ENCODE data around the gene MATCAP1. TPM values are rescaled to one million over a fixed set of nuclear protein-coding genes. Genes with fewer than 3 reads are reported as not detected.

MATCAP1 gene
- total RNA-seq, 1 experiment from 2014 or later = 40.8 TPM

DNA sequence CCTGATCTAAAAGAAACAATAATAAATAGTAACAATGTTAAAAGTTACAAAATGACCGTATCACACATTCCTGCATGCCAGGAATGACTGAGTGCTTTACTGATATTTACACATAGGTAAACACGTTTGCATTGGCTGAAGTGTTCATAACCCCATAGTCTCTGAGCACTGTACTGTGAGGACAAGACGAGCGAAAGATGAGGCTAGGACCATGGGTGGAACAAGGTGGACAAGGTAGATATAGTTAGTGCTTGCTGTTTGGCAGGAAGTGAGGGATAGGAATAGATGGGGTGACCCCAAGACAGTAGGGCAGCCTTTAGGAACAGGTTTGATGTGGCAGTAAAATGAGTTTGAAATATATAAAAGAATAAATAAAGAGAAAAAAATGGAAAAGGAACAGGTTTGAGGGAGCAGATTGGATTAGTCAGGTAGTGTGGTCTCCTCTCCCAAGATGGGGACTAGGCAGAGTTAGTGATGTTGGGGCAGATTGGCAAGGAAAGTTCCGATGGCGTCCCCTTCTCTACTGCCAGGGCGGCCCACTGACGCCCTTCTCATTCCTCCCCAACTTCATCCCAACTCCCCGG lies 7.7 kb upstream of the MATCAP1 start:
- Mint-ChIP-seq H3K9me3 (no peaks in the 10 kb centered on the region), H3K27me3 (ENCODE audit: low read depth) (peaks cover 5% of the 10 kb centered on the region), H3K4me3 (peak overlapping the region; percentile 87), H3K36me3 (peaks cover 29% of the 10 kb centered on the region), H3K4me1 (peaks cover 29% of the 10 kb centered on the region), H3K27ac (no peak overlapping the region)
- no peak for TF ChIP-seq NFE2L1 (CRISPR knock-in tag; IDR thresholded peaks at IDR 0.05)
- no peak for TF ChIP-seq SP1 (CRISPR knock-in tag; conservative IDR thresholded peaks at IDR 0.05)
- no peak for TF ChIP-seq USF1 (CRISPR knock-in tag; IDR thresholded peaks at IDR 0.05)
- no peak for TF ChIP-seq ZNF281 (CRISPR knock-in tag; IDR thresholded peaks at IDR 0.05)
- no peak for TF ChIP-seq TP53 (CRISPR knock-in tag; IDR thresholded peaks at IDR 0.05)
- no peak for TF ChIP-seq HMGA2 (CRISPR knock-in tag; IDR thresholded peaks at IDR 0.05)
- no peak for TF ChIP-seq ZNF263 (CRISPR knock-in tag; IDR thresholded peaks at IDR 0.05; ENCODE audit: low read depth)
- TF ChIP-seq ERG (CRISPR knock-in tag; IDR thresholded peaks at IDR 0.05) = no peak
- no peak for TF ChIP-seq CDX4 (CRISPR knock-in tag; IDR thresholded peaks at IDR 0.05; ENCODE audit: borderline replicate concordance)
- TF ChIP-seq SMAD3 (CRISPR knock-in tag; IDR thresholded peaks at IDR 0.05; ENCODE audit: borderline replicate concordance) = no peak
- TF ChIP-seq ZNF317 (CRISPR knock-in tag; IDR thresholded peaks at IDR 0.05; ENCODE audit: borderline replicate concordance, low read depth) = no peak
- TF ChIP-seq KAT7 (CRISPR knock-in tag; IDR thresholded peaks at IDR 0.05; ENCODE audit: borderline replicate concordance) = no peak
- TF ChIP-seq SOX15 (CRISPR knock-in tag; IDR thresholded peaks at IDR 0.05) = no peak
- TF ChIP-seq TEAD4 (CRISPR knock-in tag; IDR thresholded peaks at IDR 0.05) = no peak
- no peak for TF ChIP-seq E2F1 (CRISPR knock-in tag; IDR thresholded peaks at IDR 0.05)
- no peak for TF ChIP-seq HMGXB4 (CRISPR knock-in tag; IDR thresholded peaks at IDR 0.05)
- POLR2A ChIA-PET = no interaction called here
- CTCF ChIA-PET = interaction anchor here (1.2 kb wide), 1 partner anchor 230 kb away, joined by 5 read pairs; the partner anchor contains the start of gene CES3
- ATAC-seq = no peak
- no peak for DNase-seq (ENCODE audit: low spot score)

All from WTC11 (cell line).